ENCODE data around the gene PRDX5. TPM values are rescaled to one million over a fixed set of nuclear protein-coding genes. Genes with fewer than 3 reads are reported as not detected.
A peak's percentile ranks its signal among the peaks of the same experiment; 100 is the strongest.

The PRDX5 gene
- total RNA-seq, 1 experiment from 2014 or later = 267 TPM

DNA sequence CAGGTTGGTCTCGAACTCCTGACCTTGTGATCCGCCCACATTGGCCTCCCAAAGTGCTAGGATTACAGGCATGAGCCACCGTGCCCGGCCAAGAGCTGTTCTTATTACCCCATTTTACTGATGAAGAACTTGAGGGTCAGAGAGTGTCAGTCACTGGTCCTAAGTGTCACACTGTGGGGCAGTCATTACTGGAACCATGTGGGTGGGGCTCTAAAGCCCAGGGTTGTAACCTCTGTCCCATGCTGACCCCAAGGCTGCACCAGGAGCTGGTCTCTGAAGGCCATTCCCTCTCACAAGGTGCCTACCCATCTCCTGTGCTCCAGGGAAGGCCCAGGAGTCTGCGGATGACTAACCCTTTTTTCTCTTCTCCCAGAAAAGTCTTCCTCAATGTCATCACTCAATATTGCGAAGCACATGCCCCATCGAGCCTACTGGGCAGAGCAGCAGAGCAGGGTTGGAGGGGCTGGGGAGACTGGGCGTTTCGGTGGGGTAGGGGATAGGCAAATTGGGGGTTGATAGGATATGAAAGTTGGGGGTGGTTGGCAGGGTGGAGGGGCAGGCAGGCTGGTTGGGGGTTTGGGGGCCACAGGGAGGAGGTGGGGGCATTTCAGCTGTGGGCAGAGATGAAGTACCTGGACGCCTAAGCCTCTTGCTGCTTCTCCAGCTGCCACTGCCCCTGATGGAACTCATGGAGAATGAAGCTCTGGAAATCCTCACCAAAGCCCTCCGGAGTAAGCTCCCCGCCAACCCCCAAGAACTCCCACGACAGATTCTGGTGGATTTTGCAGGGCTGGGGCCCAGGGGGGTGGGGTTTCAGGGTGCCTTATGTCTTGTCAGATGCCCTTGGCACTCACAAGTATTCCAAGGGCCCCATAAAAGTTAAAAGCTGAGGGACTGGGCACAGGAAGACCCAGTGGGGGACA is 14.6 kb upstream of the PRDX5 start:
- CTCF ChIA-PET = interaction anchor here (1.0 to 5.8 kb wide), 19 partner anchors 10 to 385 kb away, joined by 3 to 80 read pairs (median 5); partner anchors contain the start of genes BAD, FERMT3, FKBP2 and GPR137

DNA sequence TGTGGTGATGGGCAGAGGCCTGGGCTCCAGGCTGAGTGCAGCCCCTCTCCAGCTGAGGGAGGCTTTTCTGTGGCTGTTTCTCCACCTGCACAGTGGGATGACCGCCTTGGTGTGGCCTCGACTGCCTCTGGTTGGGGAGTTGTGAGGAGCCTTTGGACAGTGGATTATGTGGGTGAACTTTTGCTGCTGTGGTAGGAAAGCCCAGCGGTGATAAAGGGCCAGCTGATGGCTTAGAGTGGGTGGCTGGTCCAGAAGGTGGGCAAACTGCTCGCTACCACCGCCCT is 13.9 kb upstream of the PRDX5 start:
- Histone ChIP-seq H3K4me3 (replicated peaks in 1 of 2; ENCODE audit: low read depth in 1 of 2, low read length in 2 of 2) (peak overlapping the region; percentile 59 to 70), H3K79me2 (ENCODE audit: insufficient read depth, low read length) (peaks cover 23% of the 10 kb centered on the region), H3K27me3 (ENCODE audit: insufficient read depth, low read length) (no peaks in the 10 kb centered on the region), H3K9ac (ENCODE audit: low read length) (peak overlapping the region; percentile 88), H3K36me3 (ENCODE audit: control insufficient read depth in 1 of 2, insufficient read depth in 2 of 2, low read length in 2 of 2) (peaks cover 0 to 8% of the 10 kb centered on the region in 2 experiments; a peak in 1 of 4 replicates), H3K9me3 (ENCODE audit: control insufficient read depth in 1 of 2, insufficient read depth in 1 of 2, low read depth in 1 of 2, low read length in 2 of 2) (no peaks in the 10 kb centered on the region), H2AFZ (ENCODE audit: low read depth, low read length, poor library complexity, severe bottlenecking) (no peak overlapping the region), H3K9me2 (ENCODE audit: insufficient read depth) (no peaks in the 10 kb centered on the region), H4K20me1 (ENCODE audit: insufficient read depth) (no peaks in the 10 kb centered on the region), H3K4me2 (ENCODE audit: low read length) (peak overlapping the region; percentile 84), H3K4me1 (ENCODE audit: control insufficient read depth in 1 of 2, insufficient read depth in 2 of 2, low read length in 2 of 2) (peaks cover 12 to 55% of the 10 kb centered on the region in 2 experiments; a peak in 3 of 4 replicates), H3K27ac (ENCODE audit: low read depth, low read length) (peak overlapping the region; percentile 99)
- BruUV-seq (replicated peaks) = no TSS peak
- CTCF ChIA-PET = interaction anchor here (0.8 to 5.8 kb wide), 20 partner anchors 10 to 385 kb away, joined by 3 to 80 read pairs (median 6); partner anchors contain the start of genes BAD, FERMT3, FKBP2 and GPR137
- RAD21 ChIA-PET (ENCODE audit: low non-redundant PET in 1 of 2, low total read pairs in 2 of 2, uncharacterized antibody in 2 of 2, unreplicated experiment in 2 of 2) = interaction anchor here (0.7 to 2.5 kb wide), 7 partner anchors 28 to 99 kb away, joined by 3 to 7 read pairs (median 4); no protein-coding TSS in a partner anchor
- TF ChIP-seq SRF (IDR thresholded peaks at IDR 0.05; ENCODE audit: low read depth) = no peak
- no peak for ATAC-seq
- POLR2A ChIA-PET = interaction anchor here (0.9 to 5.5 kb wide), 8 partner anchors 14 to 100 kb away, joined by 3 to 30 read pairs (median 5); partner anchors contain the start of genes PPP1R14B, PRDX5, TRMT112 and VEGFB
- intact Hi-C loops (cut with micrococcal nuclease) = loop anchor here (1.0 to 5.0 kb wide), 5 partner anchors 51 to 117 kb away; partner anchors contain the start of genes FKBP2, PLCB3 and STIP1
- DNase-seq (ENCODE audit: low read depth, low spot score) = no peak

More for the DNA sequence above, 14.6 kb upstream of the PRDX5 start:
- ChIA-PET RAD21 (ENCODE audit: low non-redundant PET in 1 of 2, low total read pairs in 2 of 2, uncharacterized antibody in 2 of 2, unreplicated experiment in 2 of 2) (interaction anchor here (0.7 to 2.5 kb wide), 6 partner anchors 29 to 99 kb away, joined by 3 to 7 read pairs (median 4); no protein-coding TSS in a partner anchor), POLR2A (interaction anchor here (0.6 to 5.5 kb wide), 12 partner anchors 14 to 118 kb away, joined by 3 to 30 read pairs (median 4); partner anchors contain the start of genes PPP1R14B, PRDX5, STIP1 and TRMT112)
- Histone ChIP-seq H3K9me2 (ENCODE audit: insufficient read depth) (no peaks in the 10 kb centered on the region), H2AFZ (ENCODE audit: low read depth, low read length, poor library complexity, severe bottlenecking) (no peak overlapping the region), H3K79me2 (ENCODE audit: insufficient read depth, low read length) (peaks cover 23% of the 10 kb centered on the region), H3K4me3 (replicated peaks in 1 of 2; ENCODE audit: low read depth in 1 of 2, low read length in 2 of 2) (peak overlapping the region; percentile 59 to 70; a peak in 3 of 4 replicates), H3K9me3 (ENCODE audit: control insufficient read depth in 1 of 2, insufficient read depth in 1 of 2, low read depth in 1 of 2, low read length in 2 of 2) (no peaks in the 10 kb centered on the region), H3K4me2 (ENCODE audit: low read length) (peak overlapping the region; percentile 84), H3K27me3 (ENCODE audit: insufficient read depth, low read length) (no peaks in the 10 kb centered on the region), H3K36me3 (ENCODE audit: control insufficient read depth in 1 of 2, insufficient read depth in 2 of 2, low read length in 2 of 2) (peaks cover 0 to 8% of the 10 kb centered on the region in 2 experiments; a peak in 1 of 4 replicates), H3K9ac (ENCODE audit: low read length) (peak overlapping the region; percentile 88), H3K27ac (ENCODE audit: low read depth, low read length) (peak overlapping the region; percentile 99), H4K20me1 (ENCODE audit: insufficient read depth) (no peaks in the 10 kb centered on the region), H3K4me1 (ENCODE audit: control insufficient read depth in 1 of 2, insufficient read depth in 2 of 2, low read length in 2 of 2) (peaks cover 12 to 55% of the 10 kb centered on the region in 2 experiments; a peak in 3 of 4 replicates)
- TF ChIP-seq EGR1 (IDR thresholded peaks at IDR 0.05; ENCODE audit: low read depth) = no peak
- TF ChIP-seq, protein P1, sequence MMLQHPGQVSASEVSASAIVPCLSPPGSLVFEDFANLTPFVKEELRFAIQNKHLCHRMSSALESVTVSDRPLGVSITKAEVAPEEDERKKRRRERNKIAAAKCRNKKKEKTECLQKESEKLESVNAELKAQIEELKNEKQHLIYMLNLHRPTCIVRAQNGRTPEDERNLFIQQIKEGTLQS (IDR thresholded peaks at IDR 0.05) = no peak
- TF ChIP-seq SP1 (IDR thresholded peaks at IDR 0.05; ENCODE audit: low read depth) = no peak
- TF ChIP-seq SRF (IDR thresholded peaks at IDR 0.05; ENCODE audit: low read depth) = no peak
- BruUV-seq (replicated peaks) = no TSS peak
- intact Hi-C loops (cut with micrococcal nuclease) = loop anchor here (1.0 to 5.0 kb wide), 5 partner anchors 52 to 116 kb away; partner anchors contain the start of genes FKBP2, PLCB3 and STIP1
- no peak for ATAC-seq
- DNase-seq (ENCODE audit: low read depth, low spot score) = no peak

Data from HCT116 (cell line).